ENCODE measurements around the gene UCKL1.
A peak's percentile ranks its signal among the peaks of the same experiment; 100 is the strongest.
"Not testable (repeated sequence)": the region's sequence is repeated elsewhere in the genome, so short reads cannot be mapped to it uniquely, and the experiment has no call there.

UCKL1 gene

DNA sequence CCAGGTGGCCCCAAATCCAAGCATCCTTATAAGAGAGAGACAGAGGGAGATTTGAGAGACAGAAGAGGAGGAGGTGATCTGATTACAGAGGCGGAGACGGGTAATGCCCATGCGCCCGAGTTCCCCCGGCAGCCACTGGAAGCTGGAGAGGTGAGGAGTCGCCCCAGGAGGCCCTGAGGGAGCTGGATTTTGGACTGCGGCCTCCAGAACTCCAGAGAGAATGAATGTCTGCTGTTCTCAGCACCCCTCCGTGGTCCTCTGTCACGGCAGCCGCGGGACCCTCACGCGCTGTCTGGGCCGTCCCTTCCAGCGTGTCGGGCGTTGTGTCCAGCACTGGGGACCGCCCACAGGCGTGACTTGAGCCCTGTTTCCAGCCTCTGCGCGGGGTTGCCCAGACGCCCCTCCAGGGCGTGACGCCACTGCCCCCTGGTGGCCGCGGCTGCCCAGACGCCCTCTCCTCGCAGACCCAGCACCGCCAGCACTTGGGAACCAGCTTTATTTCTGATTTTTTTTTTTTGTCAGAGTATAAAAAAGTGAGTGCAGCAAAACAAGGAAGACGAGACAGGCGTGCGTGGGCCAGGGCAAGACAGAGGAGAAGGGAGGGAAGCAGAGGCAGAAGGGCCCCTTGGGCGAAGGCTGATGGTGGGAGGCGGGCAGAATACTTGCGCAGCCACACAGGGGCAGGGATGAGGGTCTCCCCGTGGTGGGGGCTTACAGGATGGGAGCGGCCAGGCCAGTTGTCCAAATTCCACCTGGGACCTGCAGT lies 17.6 kb upstream of the UCKL1 start:
- DNase-seq (ENCODE audit: low read depth, low spot score): no peak

DNA sequence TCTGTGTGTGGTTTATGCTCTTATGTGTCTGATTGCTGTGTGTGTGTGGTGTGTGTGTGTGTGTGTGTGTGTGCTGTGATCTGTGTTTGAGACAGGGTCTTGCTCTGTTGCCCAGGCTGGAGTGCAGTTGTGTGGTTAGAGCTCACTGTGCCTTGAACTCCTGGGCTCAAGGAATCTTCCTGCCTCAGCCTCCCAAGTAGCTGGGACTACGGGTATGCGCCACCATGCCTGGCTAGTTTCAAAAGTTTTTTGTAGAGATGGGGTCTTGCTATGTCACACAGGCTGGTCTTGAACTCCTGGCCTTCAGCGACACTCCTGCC lies 16.9 kb upstream of the UCKL1 start:
- no peak overlapping the region for H3K4me3 ChIP-seq (ENCODE audit: low read length)
- no peak for DNase-seq (ENCODE audit: low read depth, low spot score)

More for the DNA sequence above, 17.6 kb upstream of the UCKL1 start:
- no peak overlapping the region for H3K4me3 ChIP-seq (ENCODE audit: low read length)

DNA sequence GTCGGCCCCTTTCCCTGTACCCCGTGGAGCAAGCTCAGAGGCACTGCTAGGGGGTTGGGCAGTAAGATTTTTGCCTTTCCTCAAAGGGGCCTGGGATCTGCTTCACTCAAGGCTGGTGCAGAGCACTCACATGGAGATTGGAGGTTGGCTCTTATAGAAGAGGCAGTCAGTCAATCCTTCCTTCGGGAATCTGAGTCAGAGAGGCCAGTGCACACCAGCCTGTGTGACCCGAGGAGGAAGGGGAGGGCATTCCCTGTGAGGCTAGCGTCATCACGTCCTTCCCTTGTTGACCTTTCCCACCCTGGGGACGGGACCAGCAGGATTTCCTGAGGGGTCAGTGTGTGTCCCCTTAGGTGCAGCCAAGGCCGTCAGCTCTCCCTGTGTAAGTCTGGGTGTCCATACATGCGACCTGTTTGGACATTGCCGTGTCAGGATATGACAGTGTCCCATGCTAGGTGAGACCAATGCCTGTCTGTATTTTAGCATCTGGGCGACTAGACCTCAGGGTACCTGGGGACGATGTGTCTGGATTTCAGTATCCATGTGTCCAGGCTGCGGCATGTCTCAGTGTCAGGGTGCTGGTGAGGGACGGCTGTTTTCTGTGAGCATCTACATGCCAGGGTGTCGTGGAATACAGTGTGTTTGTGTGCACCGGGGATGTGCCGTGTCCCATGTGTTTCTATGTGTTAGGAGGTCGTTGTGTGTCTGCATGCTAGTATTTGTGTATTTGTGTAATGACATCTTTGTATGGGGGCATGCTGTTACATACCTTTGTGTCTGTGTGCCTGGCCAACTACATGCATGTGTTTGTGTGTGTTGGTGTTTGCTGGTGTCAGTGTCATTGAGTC lies 16.3 kb upstream of the UCKL1 start:
- DNase-seq (ENCODE audit: low read depth, low spot score): no peak

DNA sequence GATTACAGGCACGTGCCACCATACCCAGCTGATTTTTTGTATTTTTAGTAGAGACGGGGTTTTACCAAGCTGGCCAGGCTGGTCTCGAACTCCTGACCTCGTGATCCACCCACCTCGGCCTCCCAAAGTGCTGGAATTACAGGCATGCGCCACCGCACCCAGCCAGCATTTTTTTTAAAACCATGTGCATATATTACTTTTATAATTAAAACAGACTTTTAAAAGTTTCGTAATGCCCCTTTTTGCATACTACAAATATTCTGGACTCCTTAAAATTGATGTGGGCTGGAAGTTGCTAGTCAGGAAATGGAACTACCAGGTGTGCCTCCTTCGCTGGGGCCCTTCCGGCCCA lies 15.7 kb upstream of the UCKL1 start:
- H3K4me3 ChIP-seq (ENCODE audit: low read length); DNase-seq (ENCODE audit: low read depth, low spot score): not testable (repeated sequence)

More for the DNA sequence above, 16.3 kb upstream of the UCKL1 start:
- H3K4me3 ChIP-seq (ENCODE audit: low read length): no peak overlapping the region

DNA sequence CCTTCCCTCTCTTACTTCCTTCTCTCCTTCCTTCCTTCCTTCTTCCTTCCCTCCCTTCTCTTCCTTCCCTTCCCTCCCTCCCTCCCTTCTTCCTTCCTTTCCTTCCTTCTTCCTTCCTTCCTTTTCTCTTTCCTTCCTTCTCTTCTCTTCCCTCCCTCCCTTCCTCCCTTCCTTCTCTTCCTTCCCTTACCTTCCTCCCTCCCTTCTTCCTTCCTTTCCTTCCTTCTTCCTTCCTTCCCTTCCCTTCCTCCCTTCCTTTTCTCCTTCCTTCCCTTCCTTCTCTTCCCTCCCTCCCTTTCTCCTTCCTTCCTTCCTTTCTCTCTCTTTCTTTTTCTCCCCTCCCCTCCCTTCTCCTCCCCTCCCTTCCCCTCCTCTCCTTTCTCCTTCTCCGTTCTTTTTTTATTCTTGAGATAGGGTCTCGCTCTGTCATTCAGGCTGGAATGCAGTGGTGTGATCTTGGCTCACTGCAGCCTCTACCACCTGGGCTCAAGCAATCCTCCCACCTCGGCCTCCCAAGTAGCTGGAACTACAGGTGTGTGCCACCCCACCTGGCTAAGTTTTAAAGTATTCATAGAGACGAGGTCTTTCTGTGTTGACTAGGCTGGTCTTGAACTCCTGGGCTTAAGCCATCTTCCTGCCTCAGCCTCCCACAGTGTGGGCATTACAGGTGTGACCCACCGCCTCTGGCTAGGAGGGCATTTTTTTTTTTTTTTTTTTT lies 14.7 kb upstream of the UCKL1 start:
- H3K4me3 ChIP-seq (ENCODE audit: low read length): no peak overlapping the region
- DNase-seq (ENCODE audit: low read depth, low spot score): no peak

DNA sequence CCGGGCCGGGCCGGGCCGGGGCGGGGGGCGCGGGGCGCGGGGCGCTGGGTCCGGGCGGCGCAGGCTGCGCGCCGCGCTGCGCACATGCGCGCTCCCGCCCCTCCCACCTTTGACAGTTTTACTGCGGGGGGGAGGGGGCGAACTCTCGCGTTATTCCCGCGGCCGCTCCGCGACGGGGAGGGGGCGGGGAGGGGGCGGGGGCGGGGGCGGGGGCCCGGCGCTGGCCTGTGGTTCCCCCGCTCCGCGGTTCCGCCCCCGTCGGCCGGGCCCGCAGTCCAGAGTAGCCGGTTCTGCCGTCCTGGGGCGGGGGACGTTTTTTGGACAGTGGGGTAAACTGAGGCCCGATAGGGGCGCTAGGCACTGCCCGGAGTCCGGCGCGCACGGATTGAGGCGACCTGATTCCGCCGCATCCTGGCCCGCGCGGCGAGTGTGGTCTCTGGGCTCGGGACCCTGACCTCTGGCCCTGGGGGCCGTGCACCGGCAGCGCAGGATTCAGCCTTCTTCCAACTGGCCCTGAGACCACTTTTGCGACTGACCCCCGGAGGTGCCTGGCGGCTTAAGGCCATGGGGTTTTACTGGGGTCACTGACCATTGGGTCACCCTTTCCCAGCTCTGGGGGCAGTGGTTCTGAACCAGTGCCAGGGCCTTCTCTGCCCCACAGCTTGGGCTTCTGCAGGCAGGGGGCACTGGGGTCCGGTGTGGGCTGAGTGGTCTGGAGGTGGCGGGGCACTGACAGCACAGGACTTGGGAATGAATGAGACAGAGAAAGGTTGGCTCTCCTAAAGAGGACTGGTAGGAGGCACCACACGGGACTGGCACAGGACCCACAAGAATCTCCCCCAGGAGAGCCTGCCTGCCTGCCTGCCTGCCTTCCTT lies 13.9 kb upstream of the UCKL1 start, which contains the start of gene ZNF512B:
Gene ZNF512B, minus strand, starts transcription at position 93 of the 876 bp plus-strand sequence. CDS start 1,980 bp downstream, outside the sequence.
- DNase-seq (ENCODE audit: low read depth, low spot score): peak; percentile 64
- H3K4me3 ChIP-seq (ENCODE audit: low read length): peak within 1 kb of the TSS; percentile 86

DNA sequence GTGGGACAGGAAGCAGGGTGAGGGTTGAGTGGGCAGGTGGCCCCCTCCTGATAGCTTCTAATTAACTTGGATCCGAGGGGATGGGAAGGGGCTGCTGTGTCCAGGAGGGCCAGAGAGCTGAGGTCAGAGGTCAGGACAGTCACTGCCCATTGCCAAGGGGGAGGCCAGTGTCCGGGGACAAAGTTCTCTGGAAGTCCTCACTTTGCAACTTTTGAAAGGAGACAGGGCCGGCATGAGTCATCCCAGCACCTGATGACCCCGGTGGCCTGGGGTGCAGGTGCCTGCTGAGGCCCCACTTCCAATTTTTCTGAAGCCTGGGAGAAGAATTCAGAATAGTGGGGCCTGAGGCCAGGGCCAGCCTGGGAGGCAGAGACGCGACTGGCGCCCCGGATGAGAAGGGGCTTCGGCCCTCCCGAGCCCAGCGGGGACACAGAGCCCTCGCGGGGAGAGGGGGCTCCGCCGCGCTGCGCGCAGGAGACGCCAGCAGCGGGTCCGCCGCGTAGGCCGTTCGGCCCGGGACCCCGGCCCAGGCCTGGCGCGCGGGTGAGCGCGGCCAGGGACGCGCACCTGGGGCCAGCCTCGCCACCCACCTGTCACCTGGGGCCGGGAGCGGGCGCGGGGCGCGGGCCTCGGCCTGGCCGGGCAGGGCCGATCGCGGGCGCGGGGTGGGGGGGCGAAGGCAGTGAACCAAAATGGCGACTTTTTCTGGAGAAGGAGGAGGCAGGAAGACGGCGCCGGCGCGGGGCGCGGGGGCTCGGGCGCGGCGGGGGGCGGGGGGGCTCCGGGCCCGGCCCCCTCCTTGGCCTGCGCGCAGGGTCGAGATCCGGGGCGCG lies 12.9 kb upstream of the UCKL1 start:
- peak overlapping the region; percentile 86 for H3K4me3 ChIP-seq (ENCODE audit: low read length)
- DNase-seq (ENCODE audit: low read depth, low spot score): no peak

DNA sequence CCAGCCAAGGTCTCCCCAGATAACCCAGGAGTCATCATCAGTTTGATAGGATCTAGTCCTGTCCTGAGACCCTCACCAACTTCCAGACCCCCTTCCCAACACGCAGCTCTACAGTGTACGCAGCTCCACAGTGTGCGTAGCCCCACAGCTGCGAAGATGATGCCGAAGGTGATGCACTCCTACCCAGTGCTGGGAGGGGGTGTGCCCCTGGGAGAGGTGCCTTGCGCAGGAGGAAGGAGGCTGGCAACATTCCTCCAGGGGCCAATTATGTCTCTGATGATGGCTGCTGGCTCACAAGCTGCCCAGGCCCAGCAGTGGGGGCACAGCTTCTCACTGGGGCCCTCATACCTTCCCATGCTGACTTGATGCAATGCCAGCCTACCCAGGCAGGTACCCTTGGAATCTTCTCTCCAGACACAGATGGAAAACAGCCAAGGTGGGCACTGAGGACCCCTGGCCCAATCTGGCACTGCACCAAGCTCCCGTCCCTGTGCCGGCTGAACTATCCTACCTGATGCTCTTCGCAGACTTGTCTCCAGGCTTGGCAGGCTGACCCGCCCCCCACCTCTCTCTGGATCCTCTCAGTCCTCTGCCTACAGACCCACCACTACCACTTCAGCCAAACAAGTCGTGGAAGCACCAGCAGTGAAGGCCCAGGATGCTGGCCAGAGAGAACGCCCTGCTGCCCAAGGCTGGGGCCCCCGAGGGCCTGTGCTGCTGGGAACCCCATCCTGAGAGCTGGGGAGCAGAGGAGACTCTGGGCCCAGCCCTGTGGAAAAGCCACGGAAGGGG lies 12.1 kb upstream of the UCKL1 start:
- no peak for DNase-seq (ENCODE audit: low read depth, low spot score)
- peak overlapping the region; percentile 86 for H3K4me3 ChIP-seq (ENCODE audit: low read length)

DNA sequence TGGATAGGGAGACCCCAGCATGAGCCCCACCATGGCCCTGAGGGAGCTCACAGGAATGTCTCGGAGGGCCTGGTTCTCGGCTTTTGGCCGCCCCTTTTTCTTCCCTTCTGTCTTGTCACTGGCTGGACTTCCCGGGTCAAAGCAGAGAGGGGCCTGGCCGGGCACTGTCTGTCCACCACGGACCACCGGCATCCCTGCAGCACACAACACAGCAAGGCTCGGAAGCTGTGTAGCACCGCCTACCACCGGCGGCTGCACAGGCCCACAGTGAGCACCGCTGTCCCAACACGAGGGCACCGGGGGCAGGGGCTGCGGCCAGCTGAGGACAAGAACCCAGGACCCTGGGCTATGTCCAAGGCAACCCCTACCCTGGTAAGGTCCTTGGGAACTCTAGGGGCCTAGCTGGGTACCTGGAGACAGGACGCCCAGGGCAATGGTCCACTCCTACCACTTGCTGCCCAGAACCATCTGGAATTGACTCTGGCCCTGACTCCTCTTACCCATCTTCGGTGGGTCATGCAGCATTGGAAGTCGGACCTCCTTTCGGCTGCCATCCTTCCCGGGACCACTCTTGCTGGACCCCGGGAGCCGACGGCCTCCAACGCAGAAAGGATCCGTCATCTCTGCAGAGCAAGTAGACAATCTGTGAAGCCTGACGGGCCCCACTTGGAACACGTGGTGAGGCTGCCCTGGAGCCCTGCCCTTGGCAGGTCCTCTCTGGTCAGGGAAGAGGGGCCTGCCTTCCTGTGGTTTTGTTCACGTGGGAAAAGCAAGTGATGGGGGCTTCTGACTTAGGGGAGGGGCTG lies 11.3 kb upstream of the UCKL1 start:
- H3K4me3 ChIP-seq (ENCODE audit: low read length): peak overlapping the region; percentile 86; the same call in 1 of the 2 replicates
- no peak for DNase-seq (ENCODE audit: low read depth, low spot score)

DNA sequence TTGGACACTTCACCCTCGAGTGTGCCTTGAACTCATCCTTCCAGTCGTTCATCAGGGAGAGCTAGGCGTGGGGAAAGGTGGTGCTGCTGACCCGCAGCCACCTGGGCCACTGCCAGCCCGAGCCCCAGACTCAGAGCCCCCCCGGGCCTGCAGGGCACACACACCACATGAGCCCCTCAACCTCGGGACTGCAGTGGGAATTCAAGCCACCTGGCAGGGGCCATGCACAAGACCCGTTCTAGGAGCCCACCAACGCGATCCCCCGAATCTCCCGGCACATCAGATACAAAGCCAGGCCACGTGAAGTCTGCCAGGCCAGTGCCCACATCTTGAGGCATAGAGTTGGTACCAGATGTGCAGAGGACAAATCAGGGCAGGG lies 10.7 kb upstream of the UCKL1 start:
- no peak overlapping the region for H3K4me3 ChIP-seq (ENCODE audit: low read length)
- DNase-seq (ENCODE audit: low read depth, low spot score): no peak

DNA sequence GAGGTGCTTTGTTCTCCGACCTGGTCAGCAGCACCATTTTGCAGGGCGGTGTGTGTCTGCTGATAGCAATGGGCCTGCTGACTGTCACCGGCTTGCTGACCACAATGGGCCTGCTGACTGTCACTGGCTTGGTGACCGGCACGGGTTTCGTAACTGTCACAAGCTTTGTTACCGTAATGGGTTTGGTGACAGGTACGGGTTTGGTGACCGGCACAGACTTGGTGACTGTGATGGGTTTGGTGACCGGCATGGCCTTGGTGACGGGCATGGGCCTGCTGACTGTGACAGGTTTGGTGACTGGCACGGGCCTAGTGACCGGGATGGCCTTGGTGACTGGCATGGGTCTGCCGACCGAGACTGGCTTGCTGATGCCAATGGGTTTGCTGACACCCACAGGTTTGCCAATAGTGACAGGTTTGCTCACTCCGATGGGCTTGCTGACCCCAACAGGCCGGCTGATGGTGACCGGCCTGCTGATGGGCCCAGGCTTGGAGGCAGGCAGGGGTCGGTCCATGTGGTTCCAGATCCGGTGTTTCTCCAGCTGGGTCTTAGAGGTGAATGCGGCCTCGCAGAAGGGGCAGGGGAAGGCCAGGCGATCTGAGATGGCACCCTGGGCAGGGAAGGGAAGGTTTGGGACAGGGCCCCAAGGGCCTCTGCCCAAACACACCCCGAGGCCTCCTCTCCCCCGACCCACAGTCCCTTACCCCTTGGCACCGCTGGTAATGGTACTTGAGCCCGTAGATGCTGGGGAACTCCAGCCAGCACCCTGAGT lies 10.1 kb upstream of the UCKL1 start:
- H3K4me3 ChIP-seq (ENCODE audit: low read length): no peak overlapping the region
- no peak for DNase-seq (ENCODE audit: low read depth, low spot score)

DNA sequence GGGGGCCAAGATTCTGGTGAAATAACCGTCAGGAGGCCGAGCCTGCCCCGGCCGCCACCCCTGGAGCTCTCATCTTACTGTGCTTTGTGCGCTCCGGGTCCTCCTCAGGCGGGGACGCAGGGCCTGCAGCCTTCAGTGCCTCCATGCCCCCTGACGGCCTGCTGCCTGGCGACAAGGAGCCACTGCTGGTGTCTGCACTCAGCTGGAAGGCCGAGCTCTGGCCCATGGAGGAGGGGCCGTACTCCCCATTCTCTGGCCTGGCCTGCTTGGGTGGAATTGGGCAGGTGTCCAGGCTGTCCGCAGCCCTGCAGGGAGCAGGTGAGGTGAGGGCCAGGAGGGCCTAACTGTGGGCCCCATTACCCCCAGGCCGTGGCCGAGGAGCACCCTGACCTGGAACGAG lies 8.2 kb upstream of the UCKL1 start:
- H3K4me3 ChIP-seq (ENCODE audit: low read length): no peak overlapping the region
- no peak for DNase-seq (ENCODE audit: low read depth, low spot score)

DNA sequence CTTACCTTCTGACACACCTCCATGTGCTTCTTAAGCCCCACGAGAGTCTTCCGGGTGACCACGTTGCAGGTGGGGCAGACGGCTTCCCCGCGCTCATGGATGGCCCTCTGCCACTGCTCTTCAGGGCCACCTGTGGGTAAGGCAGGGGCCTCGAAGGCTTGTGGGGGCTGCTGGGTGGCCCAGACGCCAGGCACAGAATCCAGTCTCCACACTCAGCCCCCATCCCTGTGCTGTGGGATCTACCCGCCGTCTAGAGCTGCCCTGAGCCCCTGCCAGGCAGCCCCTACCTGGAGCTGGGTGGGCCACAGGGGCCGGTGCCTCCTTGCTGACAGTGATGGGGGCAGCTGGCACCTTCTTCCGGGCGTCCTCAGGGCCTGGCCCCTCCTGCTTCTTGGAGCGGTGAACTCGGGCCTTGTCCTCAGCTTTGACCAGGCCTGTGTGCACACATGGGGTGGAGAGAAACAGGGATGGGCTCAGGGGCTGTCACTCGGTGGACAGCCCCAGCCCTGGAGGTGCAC lies 7.6 kb upstream of the UCKL1 start:
- no peak for DNase-seq (ENCODE audit: low read depth, low spot score)

DNA sequence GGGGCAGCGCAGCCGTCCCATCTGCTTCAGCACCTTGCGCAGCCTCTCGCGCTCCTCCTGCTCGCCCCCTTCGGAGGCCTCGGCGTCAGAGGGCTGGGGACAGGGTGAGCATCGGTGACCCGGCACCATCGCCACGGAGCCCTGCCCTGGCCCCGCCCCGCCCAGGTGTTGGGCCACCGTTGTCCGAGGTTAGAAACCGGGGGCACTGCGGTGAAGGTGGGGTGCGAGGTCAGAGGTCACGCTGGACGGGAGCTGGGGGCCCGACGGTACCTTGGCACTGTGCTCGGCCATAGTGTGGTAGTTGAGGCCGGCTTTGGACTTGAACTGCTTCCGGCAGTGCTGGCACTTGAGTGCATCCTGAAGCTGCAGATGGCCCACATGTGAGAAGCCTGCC lies 7.1 kb upstream of the UCKL1 start:
- DNase-seq (ENCODE audit: low read depth, low spot score): no peak
- no peak overlapping the region for H3K4me3 ChIP-seq (ENCODE audit: low read length)

More for the DNA sequence above, 7.6 kb upstream of the UCKL1 start:
- H3K4me3 ChIP-seq (ENCODE audit: low read length): no peak overlapping the region

DNA sequence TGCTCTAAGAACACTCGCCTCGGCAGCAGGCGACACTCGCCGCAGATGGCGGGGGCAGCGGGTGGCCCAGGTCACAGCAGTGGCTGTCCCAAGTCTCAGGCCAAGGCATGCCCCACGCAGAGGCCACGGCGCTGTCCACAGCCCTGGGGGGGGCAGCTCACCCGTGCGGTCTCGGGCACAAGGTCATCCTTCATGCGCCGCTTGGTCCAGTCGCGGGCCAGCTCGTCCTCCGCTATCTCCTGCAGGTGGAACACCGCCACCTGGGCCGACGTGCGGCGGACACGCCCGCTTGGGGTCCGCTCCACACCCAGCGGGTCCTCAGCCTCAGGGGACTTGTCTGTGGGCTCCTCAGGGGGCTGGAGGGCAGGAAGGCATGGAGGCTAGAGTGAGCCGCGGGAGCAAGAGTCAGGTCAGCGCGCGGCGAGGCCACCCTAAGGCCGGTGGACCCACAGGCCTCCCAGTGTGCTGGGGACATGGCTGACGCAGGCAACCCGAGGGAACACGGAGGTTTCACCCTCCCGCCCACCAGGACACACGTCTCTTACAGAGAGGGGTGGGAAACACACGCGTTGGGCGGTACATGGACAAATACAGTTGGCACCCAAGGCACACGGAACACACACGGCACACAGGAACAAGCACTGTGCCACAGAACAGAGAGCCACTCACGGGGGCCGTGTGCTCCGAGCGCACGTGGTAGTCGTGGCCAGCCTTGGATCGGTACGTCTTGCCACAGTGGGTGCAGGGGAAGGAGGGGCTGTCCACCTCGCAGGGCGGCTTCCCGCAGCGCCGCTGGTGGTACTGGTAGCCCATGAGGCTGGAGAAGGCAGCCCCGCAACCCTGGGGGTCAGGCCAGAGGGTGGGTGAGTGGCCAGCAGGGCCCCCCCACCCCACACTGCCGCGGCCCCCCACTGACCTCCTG lies 6.5 kb upstream of the UCKL1 start:
- H3K4me3 ChIP-seq (ENCODE audit: low read length): no peak overlapping the region
- DNase-seq (ENCODE audit: low read depth, low spot score): no peak
